Activated T-cell treated with anti-CD3 and anti-CD28 coated beads, Interleukin-2, amount 50 U/mL, for 24 hours (primary cell): Measurements from ENCODE around the gene GABRA5.
A peak's percentile ranks its signal among the peaks of the same experiment; 100 is the strongest.
"Not testable (repeated sequence)": the region's sequence is repeated elsewhere in the genome, so short reads cannot be mapped to it uniquely, and the experiment has no call there.

ENCODE experiments used
- DNase-seq: peaks from one replicate; pipeline ENCODE4 v3.0.0-alpha.2; 2020
- H3K27ac Mint-ChIP-seq: 2 replicates; pipeline ENCODE4 v1.8.0; 2020; ENCODE audit warnings: mild to moderate bottlenecking, mixed read lengths
- H3K27me3 Mint-ChIP-seq: 2 replicates; pipeline ENCODE4 v1.8.0; 2020; ENCODE audit warnings: mixed read lengths
- H3K36me3 Mint-ChIP-seq: 2 replicates; pipeline ENCODE4 v1.8.0; 2020; ENCODE audit warnings: low read depth, mixed read lengths
- H3K4me1 Mint-ChIP-seq: 2 replicates; pipeline ENCODE4 v1.8.0; 2020; ENCODE audit warnings: low read depth, mixed read lengths
- H3K4me3 Mint-ChIP-seq: 2 replicates; pipeline ENCODE4 v1.8.0; 2020; ENCODE audit warnings: mild to moderate bottlenecking, moderate library complexity, mixed read lengths
- H3K9me3 Mint-ChIP-seq: 2 replicates; pipeline ENCODE4 v1.8.0; 2020; ENCODE audit warnings: mixed read lengths

Gene GABRA5

GRCh38 chr15:26889298-26889898 lies 22.5 kb downstream of the GABRA5 start:
- Mint-ChIP-seq H3K9me3 (no peaks in the 10 kb centered on the region), H3K4me1 (peaks cover 4% of the 10 kb centered on the region), H3K27me3 (peaks cover 33% of the 10 kb centered on the region), H3K36me3 (no peaks in the 10 kb centered on the region), H3K4me3 (no peak overlapping the region), H3K27ac (no peak overlapping the region)
- DNase-seq = no peak

GRCh38 chr15:26890451-26890850 lies 23.6 kb downstream of the GABRA5 start:
- Mint-ChIP-seq H3K4me3 (no peak overlapping the region), H3K9me3 (no peaks in the 10 kb centered on the region), H3K4me1 (peaks cover 4% of the 10 kb centered on the region), H3K36me3 (no peaks in the 10 kb centered on the region), H3K27ac (no peak overlapping the region), H3K27me3 (peaks cover 35% of the 10 kb centered on the region)
- DNase-seq = no peak

DNA sequence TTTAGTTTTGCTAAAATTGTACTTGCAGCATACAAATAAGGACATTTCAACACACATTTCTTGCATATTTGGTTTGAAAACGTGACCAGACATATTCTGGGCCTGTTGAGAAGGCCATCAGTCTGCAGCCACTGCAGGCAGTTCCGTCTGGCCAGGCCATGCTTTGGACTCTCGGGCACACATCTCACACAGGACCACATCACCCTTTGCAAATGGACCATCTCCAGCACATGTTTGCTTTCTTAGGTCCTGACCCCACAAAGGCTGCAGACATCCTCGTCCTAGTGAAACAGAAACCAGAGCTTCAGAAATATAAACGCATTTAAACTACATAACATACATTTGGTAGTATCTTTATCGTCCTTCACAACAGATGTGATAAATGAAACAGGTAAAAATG lies 24.1 kb downstream of the GABRA5 start:
- Mint-ChIP-seq H3K4me3 (no peak overlapping the region), H3K27me3 (peaks cover 35% of the 10 kb centered on the region), H3K27ac (no peak overlapping the region)

DNA sequence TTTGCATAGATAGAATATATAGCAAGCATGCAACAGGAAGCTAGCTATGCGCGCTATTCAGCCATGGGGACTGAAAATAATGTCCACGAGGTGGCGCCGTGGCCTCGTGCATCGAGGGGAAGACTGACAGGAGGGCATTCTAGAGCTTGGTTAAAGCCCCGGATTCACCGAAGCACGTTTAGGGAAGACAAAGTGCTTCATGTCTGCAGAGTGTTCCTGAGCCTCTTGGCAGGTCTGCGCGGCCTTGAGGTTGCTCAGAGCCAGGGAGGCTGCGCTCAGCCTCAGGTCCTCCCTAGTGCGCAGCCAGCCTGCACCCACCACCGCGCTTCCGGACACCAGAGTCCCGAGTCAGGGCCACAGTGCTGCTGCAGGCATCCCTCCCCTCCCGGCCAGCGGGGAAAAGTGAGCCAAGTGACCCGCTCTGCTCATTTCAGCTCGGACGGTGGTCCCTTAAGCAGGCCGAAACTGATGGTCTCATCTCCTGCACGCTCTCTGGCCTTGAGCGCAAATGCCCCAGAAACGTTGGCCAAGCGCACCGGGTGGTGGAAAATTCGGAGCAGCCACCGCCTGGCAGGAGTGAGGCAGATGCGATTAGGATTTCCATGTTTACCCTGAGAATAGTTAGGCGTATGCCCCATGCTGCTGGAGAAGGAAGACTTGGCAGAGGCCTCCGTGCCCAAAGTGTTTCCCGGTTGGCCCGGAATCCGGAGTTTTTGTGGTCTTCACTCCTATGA lies 24.8 kb downstream of the GABRA5 start:
- H3K27ac Mint-ChIP-seq = no peak overlapping the region
- peaks cover 35% of the 10 kb centered on the region for H3K27me3 Mint-ChIP-seq

More for the DNA sequence above, 24.1 kb downstream of the GABRA5 start:
- Mint-ChIP-seq H3K4me1 (peaks cover 4% of the 10 kb centered on the region), H3K36me3 (no peaks in the 10 kb centered on the region), H3K9me3 (peaks cover 2% of the 10 kb centered on the region)
- DNase-seq = no peak

GRCh38 chr15:26892182-26892518 lies 25.3 kb downstream of the GABRA5 start:
- Mint-ChIP-seq H3K4me1 (peaks cover 4% of the 10 kb centered on the region), H3K9me3 (peaks cover 2% of the 10 kb centered on the region), H3K4me3 (no peak overlapping the region), H3K27ac (no peak overlapping the region), H3K27me3 (peaks cover 35% of the 10 kb centered on the region), H3K36me3 (no peaks in the 10 kb centered on the region)
- no peak for DNase-seq

More for the DNA sequence above, 24.8 kb downstream of the GABRA5 start:
- no peaks in the 10 kb centered on the region for H3K36me3 Mint-ChIP-seq
- H3K4me1 Mint-ChIP-seq = peaks cover 4% of the 10 kb centered on the region
- no peak overlapping the region for H3K4me3 Mint-ChIP-seq
- peak; percentile 44 for DNase-seq
- peaks cover 2% of the 10 kb centered on the region for H3K9me3 Mint-ChIP-seq

- Mint-ChIP-seq H3K4me3 (no peak overlapping the region), H3K9me3 (peaks cover 5% of the 10 kb centered on the region), H3K4me1 (peaks cover 4% of the 10 kb centered on the region), H3K36me3 (no peaks in the 10 kb centered on the region), H3K27ac (no peak overlapping the region), H3K27me3 (peaks cover 35% of the 10 kb centered on the region)
- DNase-seq = no peak
Observed at GRCh38 chr15:26892678-26893077, 25.8 kb downstream of the GABRA5 start.

- no peak for DNase-seq
- Mint-ChIP-seq H3K9me3 (peaks cover 8% of the 10 kb centered on the region), H3K36me3 (no peaks in the 10 kb centered on the region), H3K4me3 (no peak overlapping the region), H3K27me3 (peaks cover 32% of the 10 kb centered on the region), H3K4me1 (peaks cover 4% of the 10 kb centered on the region), H3K27ac (no peak overlapping the region)
Observed at GRCh38 chr15:26893351-26894065, 26.6 kb downstream of the GABRA5 start.

DNA sequence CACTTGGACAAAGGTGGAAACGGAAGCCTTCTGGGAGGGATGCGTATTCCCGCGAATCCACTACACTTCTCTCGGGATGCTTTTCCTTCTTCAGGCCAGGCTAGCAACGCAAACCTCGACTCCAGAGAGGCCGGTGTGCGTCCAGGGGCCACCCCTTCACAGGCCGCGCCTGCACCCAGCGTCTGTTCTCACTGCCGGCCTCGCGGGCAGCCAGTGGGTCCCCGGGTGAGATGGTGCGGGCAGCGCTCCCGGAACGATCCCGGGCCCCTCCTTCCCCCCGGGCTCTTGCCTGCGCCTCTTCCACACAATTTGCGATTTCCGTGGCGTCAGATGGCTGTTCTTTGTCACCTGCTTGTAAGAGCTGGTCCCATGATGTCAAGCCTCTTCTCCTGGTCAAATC lies 27.3 kb downstream of the GABRA5 start:
- H3K27ac Mint-ChIP-seq = no peak overlapping the region
- H3K4me3 Mint-ChIP-seq = no peak overlapping the region
- H3K9me3 Mint-ChIP-seq = peaks cover 10% of the 10 kb centered on the region
- peaks cover 28% of the 10 kb centered on the region for H3K27me3 Mint-ChIP-seq
- no peak for DNase-seq
- peaks cover 4% of the 10 kb centered on the region for H3K4me1 Mint-ChIP-seq
- H3K36me3 Mint-ChIP-seq = no peaks in the 10 kb centered on the region

GRCh38 chr15:26895346-26895745 lies 28.5 kb downstream of the GABRA5 start:
- Mint-ChIP-seq H3K9me3 (peaks cover 14% of the 10 kb centered on the region), H3K27me3 (peaks cover 25% of the 10 kb centered on the region)
- H3K4me3 Mint-ChIP-seq, H3K4me1 Mint-ChIP-seq, H3K27ac Mint-ChIP-seq, H3K36me3 Mint-ChIP-seq, DNase-seq: not testable (repeated sequence)

DNA sequence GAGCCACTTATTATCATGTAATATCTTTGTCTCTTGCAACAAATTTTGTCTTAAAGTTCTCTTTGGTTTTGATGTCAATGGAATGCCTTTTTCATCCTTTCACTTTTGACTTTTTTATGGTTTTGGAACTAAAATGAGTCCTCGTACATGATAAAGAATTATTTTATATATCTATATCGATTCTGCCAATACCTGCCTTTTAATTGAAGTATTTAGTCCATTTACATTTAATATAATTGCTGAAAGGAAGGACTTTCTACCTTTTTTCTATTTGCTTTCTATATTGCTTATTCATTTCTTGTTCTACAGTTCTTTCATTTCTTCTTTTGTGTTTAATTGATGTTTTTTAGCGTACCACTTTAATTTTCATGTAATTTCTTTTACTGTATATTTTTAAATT lies 32.8 kb downstream of the GABRA5 start:
- Mint-ChIP-seq H3K36me3 (no peaks in the 10 kb centered on the region), H3K27me3 (no peaks in the 10 kb centered on the region), H3K4me3 (no peak overlapping the region), H3K27ac (no peak overlapping the region), H3K9me3 (peaks cover 38% of the 10 kb centered on the region), H3K4me1 (no peaks in the 10 kb centered on the region)
- DNase-seq = no peak

DNA sequence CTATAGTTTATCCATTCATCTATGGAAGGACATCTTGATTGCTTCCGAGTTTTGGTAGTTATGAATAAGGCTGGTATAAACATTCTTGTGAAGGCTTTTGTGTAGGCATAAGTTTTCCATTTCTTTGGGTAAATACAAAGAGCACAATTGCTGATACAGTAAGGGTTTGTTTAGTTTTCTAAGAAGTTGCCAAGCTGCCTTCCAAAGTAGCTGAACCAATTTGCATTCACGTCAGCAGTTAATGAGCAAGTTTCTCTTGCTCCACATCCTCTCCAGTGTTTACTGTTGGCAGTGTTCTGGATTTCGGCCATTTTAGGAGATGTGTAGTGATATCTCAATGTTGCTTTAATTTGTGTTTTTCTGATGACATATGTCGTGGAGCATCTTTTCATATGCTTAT lies 34.2 kb downstream of the GABRA5 start:
- Mint-ChIP-seq H3K27me3 (no peaks in the 10 kb centered on the region), H3K4me3 (no peak overlapping the region), H3K9me3 (peaks cover 48% of the 10 kb centered on the region), H3K36me3 (no peaks in the 10 kb centered on the region), H3K27ac (no peak overlapping the region), H3K4me1 (no peaks in the 10 kb centered on the region)
- DNase-seq = no peak

DNA sequence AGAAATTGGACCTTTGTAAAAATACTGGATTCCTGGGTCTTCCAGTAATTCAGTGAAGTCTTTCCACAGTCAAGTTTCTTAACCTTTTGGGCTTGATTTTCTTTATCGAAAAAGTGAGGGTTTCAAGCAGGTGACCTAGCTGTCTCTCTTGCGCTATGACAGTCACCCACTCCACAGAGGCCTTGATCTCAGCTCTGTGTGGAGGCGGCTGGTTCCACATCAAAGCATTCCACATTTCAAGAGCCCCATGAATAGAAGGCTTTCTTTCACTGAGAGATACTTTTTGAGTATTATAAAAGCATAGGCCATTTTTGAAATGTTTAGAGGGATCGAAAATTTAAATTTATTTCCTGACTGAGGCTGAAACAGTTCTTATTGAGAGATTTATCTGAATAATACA lies 43.9 kb downstream of the GABRA5 start:
- H3K4me3 Mint-ChIP-seq = no peak overlapping the region
- no peaks in the 10 kb centered on the region for H3K4me1 Mint-ChIP-seq
- H3K27me3 Mint-ChIP-seq = no peaks in the 10 kb centered on the region
- no peaks in the 10 kb centered on the region for H3K36me3 Mint-ChIP-seq
- no peak overlapping the region for H3K27ac Mint-ChIP-seq
- H3K9me3 Mint-ChIP-seq = peaks cover 17% of the 10 kb centered on the region
- DNase-seq = no peak

DNA sequence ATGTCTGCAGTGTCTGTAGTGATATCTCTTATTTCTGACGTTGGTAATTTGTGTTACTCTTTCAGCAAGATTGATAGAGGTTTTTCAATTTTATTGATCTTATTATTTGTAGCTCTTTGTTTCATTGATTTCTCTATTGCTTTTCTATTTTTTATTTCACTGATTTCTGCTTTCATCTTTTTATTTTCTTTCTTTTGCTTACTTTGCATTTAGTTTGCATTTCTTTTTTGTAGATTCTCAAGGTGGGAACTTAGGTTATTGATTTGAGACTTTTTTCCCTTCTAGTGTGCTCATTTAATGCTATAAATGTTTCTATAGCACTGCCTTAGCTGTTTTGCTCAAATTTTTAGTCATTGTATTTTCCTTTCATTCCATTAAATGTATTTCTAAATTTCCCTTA lies 54.6 kb downstream of the GABRA5 start:
- Mint-ChIP-seq H3K36me3 (no peaks in the 10 kb centered on the region), H3K9me3 (peaks cover 12% of the 10 kb centered on the region), H3K27ac (no peak overlapping the region), H3K27me3 (no peaks in the 10 kb centered on the region), H3K4me1 (no peaks in the 10 kb centered on the region), H3K4me3 (no peak overlapping the region)
- DNase-seq = no peak

- no peak for DNase-seq
- Mint-ChIP-seq H3K9me3 (no peaks in the 10 kb centered on the region), H3K36me3 (no peaks in the 10 kb centered on the region), H3K4me1 (no peaks in the 10 kb centered on the region), H3K4me3 (no peak overlapping the region), H3K27ac (no peak overlapping the region), H3K27me3 (no peaks in the 10 kb centered on the region)
Observed at GRCh38 chr15:26926081-26926480, 59.2 kb downstream of the GABRA5 start.

DNA sequence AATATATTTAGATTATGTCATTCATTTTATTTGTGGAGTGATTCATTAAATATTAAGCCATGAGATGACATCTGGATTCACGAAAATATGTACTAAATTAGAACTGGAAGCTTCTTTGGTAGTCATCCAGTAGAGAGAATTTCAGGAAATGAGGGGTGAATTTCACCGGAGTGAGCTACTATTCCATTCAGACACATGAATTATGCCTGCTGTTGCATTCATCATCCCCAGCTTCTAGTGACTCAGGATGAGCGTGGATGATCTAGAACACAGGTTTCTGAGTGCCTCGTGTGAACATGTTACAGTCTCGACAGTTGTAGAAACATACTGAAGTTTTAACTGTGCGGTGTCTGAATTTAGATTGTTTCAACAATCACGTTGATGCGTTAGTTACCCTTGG lies 61.2 kb downstream of the GABRA5 start:
- no peaks in the 10 kb centered on the region for H3K4me1 Mint-ChIP-seq
- peaks cover 4% of the 10 kb centered on the region for H3K9me3 Mint-ChIP-seq
- H3K27ac Mint-ChIP-seq = no peak overlapping the region
- H3K4me3 Mint-ChIP-seq = no peak overlapping the region
- no peaks in the 10 kb centered on the region for H3K36me3 Mint-ChIP-seq
- no peaks in the 10 kb centered on the region for H3K27me3 Mint-ChIP-seq
- no peak for DNase-seq
